ENCODE measurements around the gene TMEM150A.
"Not testable (repeated sequence)": the region's sequence is repeated elsewhere in the genome, so short reads cannot be mapped to it uniquely, and the experiment has no call there.

Gene TMEM150A

GRCh38 chr2:85593023-85593422 is 9.5 kb downstream of the TMEM150A start:
- no peak overlapping the region for H3K4me3 ChIP-seq (ENCODE audit: low read depth, low read length, poor library complexity, severe bottlenecking)
- no peaks in the 10 kb centered on the region for H4K20me1 ChIP-seq (ENCODE audit: insufficient read depth, low read length)
- peaks cover 6% of the 10 kb centered on the region; the same call in 1 of the 2 replicates for H3K36me3 ChIP-seq (ENCODE audit: insufficient read depth, low read length)
- H3K9me3 ChIP-seq (ENCODE audit: low read length) = no peaks in the 10 kb centered on the region
- no peak overlapping the region for H3K9ac ChIP-seq (ENCODE audit: low read length)
- H3K9me2 ChIP-seq (ENCODE audit: low read depth, low read length) = no peaks in the 10 kb centered on the region
- H3K4me2 ChIP-seq (ENCODE audit: low read length) = no peak overlapping the region
- no peaks in the 10 kb centered on the region for H3F3A ChIP-seq (ENCODE audit: insufficient read depth, low read length)
- TF ChIP-seq EZH2 (IDR thresholded peaks at IDR 0.05; ENCODE audit: borderline replicate concordance, low read length) (no peak), CTCF (IDR thresholded peaks at IDR 0.05; ENCODE audit: low read length) (no peak)
- H3K4me1 ChIP-seq (ENCODE audit: insufficient read depth, low read length, severe bottlenecking) = peaks cover 18% of the 10 kb centered on the region
- H3K27me3 ChIP-seq (ENCODE audit: insufficient read depth, low read length) = no peaks in the 10 kb centered on the region
- H3K27ac ChIP-seq (ENCODE audit: low read depth, low read length, poor library complexity, severe bottlenecking) = no peak overlapping the region
- no peak overlapping the region for H2AFZ ChIP-seq (ENCODE audit: low read length)
- no peaks in the 10 kb centered on the region for H3K79me2 ChIP-seq (ENCODE audit: insufficient read depth, low read length)

- H3K9me2 ChIP-seq (ENCODE audit: low read depth, low read length); H4K20me1 ChIP-seq (ENCODE audit: insufficient read depth, low read length); H3K79me2 ChIP-seq (ENCODE audit: insufficient read depth, low read length); H3K27me3 ChIP-seq (ENCODE audit: insufficient read depth, low read length); H3K9me3 ChIP-seq (ENCODE audit: low read length); H3K36me3 ChIP-seq (ENCODE audit: insufficient read depth, low read length); H3K4me3 ChIP-seq (ENCODE audit: low read depth, low read length, poor library complexity, severe bottlenecking); H3F3A ChIP-seq (ENCODE audit: insufficient read depth, low read length); H3K4me2 ChIP-seq (ENCODE audit: low read length); H3K27ac ChIP-seq (ENCODE audit: low read depth, low read length, poor library complexity, severe bottlenecking); H3K9ac ChIP-seq (ENCODE audit: low read length); H2AFZ ChIP-seq (ENCODE audit: low read length): not testable (repeated sequence)
- peaks cover 18% of the 10 kb centered on the region for H3K4me1 ChIP-seq (ENCODE audit: insufficient read depth, low read length, severe bottlenecking)
Measured at GRCh38 chr2:85592299-85592698, 10.2 kb downstream of the TMEM150A start.

- Histone ChIP-seq H3K9me2 (ENCODE audit: low read depth, low read length) (no peaks in the 10 kb centered on the region), H3K4me1 (ENCODE audit: insufficient read depth, low read length, severe bottlenecking) (peaks cover 14% of the 10 kb centered on the region), H3K9me3 (ENCODE audit: low read length) (no peaks in the 10 kb centered on the region), H3K4me2 (ENCODE audit: low read length) (no peak overlapping the region), H3K4me3 (ENCODE audit: low read depth, low read length, poor library complexity, severe bottlenecking) (no peak overlapping the region), H3F3A (ENCODE audit: insufficient read depth, low read length) (no peaks in the 10 kb centered on the region), H2AFZ (ENCODE audit: low read length) (no peak overlapping the region), H3K9ac (ENCODE audit: low read length) (no peak overlapping the region), H3K27ac (ENCODE audit: low read depth, low read length, poor library complexity, severe bottlenecking) (no peak overlapping the region), H3K79me2 (ENCODE audit: insufficient read depth, low read length) (no peaks in the 10 kb centered on the region), H3K27me3 (ENCODE audit: insufficient read depth, low read length) (no peaks in the 10 kb centered on the region), H4K20me1 (ENCODE audit: insufficient read depth, low read length) (no peaks in the 10 kb centered on the region), H3K36me3 (ENCODE audit: insufficient read depth, low read length) (no peaks in the 10 kb centered on the region)
- no peak for TF ChIP-seq EZH2 (IDR thresholded peaks at IDR 0.05; ENCODE audit: borderline replicate concordance, low read length)
- TF ChIP-seq CTCF (IDR thresholded peaks at IDR 0.05; ENCODE audit: low read length) = no peak
Measured at GRCh38 chr2:85591563-85591962, 10.9 kb downstream of the TMEM150A start.

GRCh38 chr2:85590950-85591349 is 11.5 kb downstream of the TMEM150A start:
- TF ChIP-seq CTCF (IDR thresholded peaks at IDR 0.05; ENCODE audit: low read length) = no peak
- Histone ChIP-seq H2AFZ (ENCODE audit: low read length) (no peak overlapping the region), H3K27me3 (ENCODE audit: insufficient read depth, low read length) (no peaks in the 10 kb centered on the region), H3K36me3 (ENCODE audit: insufficient read depth, low read length) (no peaks in the 10 kb centered on the region), H3K9me2 (ENCODE audit: low read depth, low read length) (no peaks in the 10 kb centered on the region), H3K79me2 (ENCODE audit: insufficient read depth, low read length) (no peaks in the 10 kb centered on the region), H3F3A (ENCODE audit: insufficient read depth, low read length) (no peaks in the 10 kb centered on the region), H3K4me1 (ENCODE audit: insufficient read depth, low read length, severe bottlenecking) (peaks cover 8% of the 10 kb centered on the region), H3K4me2 (ENCODE audit: low read length) (no peak overlapping the region), H3K4me3 (ENCODE audit: low read depth, low read length, poor library complexity, severe bottlenecking) (no peak overlapping the region), H3K27ac (ENCODE audit: low read depth, low read length, poor library complexity, severe bottlenecking) (no peak overlapping the region), H3K9me3 (ENCODE audit: low read length) (no peaks in the 10 kb centered on the region), H3K9ac (ENCODE audit: low read length) (no peak overlapping the region), H4K20me1 (ENCODE audit: insufficient read depth, low read length) (no peaks in the 10 kb centered on the region)

Measured in OCI-LY1 (cell line).